Breast epithelium (tissue), 4 donors: ENCODE measurements around the gene CNNM3. TPM values are rescaled to one million over a fixed set of nuclear protein-coding genes. Genes with fewer than 3 reads are reported as not detected.

Experiments
- DNase-seq, 2 donors: peaks; one replicate each; pipeline ENCODE4 v3.0.0-alpha.2; 2019; ENCODE audit warnings: low spot score in 2 of 2
- H3K27ac ChIP-seq, 2 donors: fragments of 200-600 bp; sonication (generic) in 1 of 2; one replicate each; pipeline ENCODE4 v1.5.1; 2016 to 2019; ENCODE audit warnings: mild to moderate bottlenecking in 1 of 2
- H3K27me3 ChIP-seq, 2 donors: fragments of 200-600 bp; sonication (generic) in 1 of 2; one replicate each; pipeline versions ENCODE4 v1.5.1 to v1.6.0; 2017 to 2019; ENCODE audit warnings: control low read depth in 1 of 2, mild to moderate bottlenecking in 1 of 2
- H3K36me3 ChIP-seq: fragments of 200-600 bp; one replicate; pipeline ENCODE4 v1.5.1; 2019
- H3K4me1 ChIP-seq, 2 donors: fragments of 200-600 bp; sonication (generic); one replicate each; pipeline ENCODE4 v1.5.1; 2016 to 2019; ENCODE audit warnings: control low read depth in 1 of 2
- H3K4me3 ChIP-seq, 3 donors: fragments of 200-600 bp; sonication (generic); 1 replicate in 2 of 3; 2 replicates in 1 of 3; pipeline ENCODE4 v1.5.1; 2016 to 2019; ENCODE audit warnings: mild to moderate bottlenecking in 3 of 3, moderate library complexity in 2 of 3
- H3K9me3 ChIP-seq, 2 donors: fragments of 200-600 bp; sonication (generic) in 1 of 2; one replicate each; pipeline ENCODE4 v1.5.1; 2016 to 2019; ENCODE audit warnings: control low read depth in 1 of 2
- POLR2A ChIP-seq: fragments of 450-650 bp; IDR thresholded peaks from one replicate; pipeline ENCODE4 v1.6.1; 2016; ENCODE audit warnings: antibody characterized with exemption, mild to moderate bottlenecking, moderate library complexity
- POLR2AphosphoS5 ChIP-seq, 3 donors: sonication (generic); formaldehyde crosslinking; IDR thresholded peaks; one replicate each; pipeline ENCODE4 v1.6.1; 2017; ENCODE audit warnings: antibody characterized with exemption in 3 of 3
- intact Hi-C: fragments of 100-400 bp; cut with DNase I; formaldehyde crosslinking; loops from one replicate; pipeline ENCODE4 v1.15.1; 2023; ENCODE audit warnings: low total_unique reads
- total RNA-seq, 3 donors: library from RNA; depleted of rRNA; stranded (reverse); fragments of >200 nt; gene quantifications; one replicate each; pipeline ENCODE4 v1.1.0, GENCODE V29; 2016
- TF ChIP-seq, protein P1 (sequence below), 3 donors: fragments of 450-650 bp; IDR thresholded peaks; one replicate each; pipeline ENCODE4 v1.5.1; 2016 to 2017; ENCODE audit warnings: antibody characterized with exemption in 3 of 3, mild to moderate bottlenecking in 3 of 3, moderate library complexity in 3 of 3

The CNNM3 gene
- total RNA-seq, 3 donors from 2014 or later = 7.5 to 13.8 (median 11.8) TPM

DNA sequence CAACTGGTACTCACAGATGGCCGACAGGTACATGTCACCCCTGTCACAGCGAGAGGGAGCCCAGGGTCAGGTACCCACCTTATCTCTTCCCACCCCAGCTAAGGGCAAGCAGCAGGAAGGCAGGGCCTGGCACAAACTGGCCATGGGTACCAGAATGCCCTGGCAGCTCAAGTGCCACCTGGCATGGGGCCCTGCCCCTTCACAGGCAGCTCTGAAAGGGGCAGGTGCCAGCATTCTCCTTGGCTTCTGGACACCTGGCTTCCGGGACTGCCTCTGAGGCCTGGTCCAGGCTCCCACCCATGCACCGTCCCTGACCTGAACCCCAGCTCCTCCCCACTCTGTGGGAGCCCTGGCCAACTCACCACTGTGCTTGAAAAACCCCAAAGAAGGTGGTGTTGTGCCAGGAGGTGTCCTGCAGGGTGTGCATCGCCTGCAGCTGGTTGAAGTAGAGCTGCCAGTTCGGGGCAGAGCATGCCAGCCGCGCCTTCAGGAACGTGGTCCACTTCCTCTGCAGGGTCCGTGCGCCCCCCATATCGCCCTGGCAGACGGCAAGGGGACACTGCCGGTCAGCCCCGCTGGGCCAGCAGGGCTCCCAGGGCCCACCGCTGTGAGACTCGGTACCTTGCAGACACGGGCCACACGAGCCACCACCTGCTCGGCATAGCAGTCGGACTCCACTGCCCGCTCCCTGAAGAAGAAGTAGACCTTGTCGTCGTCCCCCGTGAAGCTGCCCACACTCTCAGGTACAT, 48.4 kb downstream of the CNNM3 start:
- no peaks in the 10 kb centered on the region for H3K27me3 ChIP-seq
- H3K4me3 ChIP-seq = peak overlapping the region in 1 of 3 donors; percentile 15
- intact Hi-C loops = loop anchor here (5.0 kb wide), 1 partner anchor 88 kb away; no protein-coding TSS in a partner anchor
- peak overlapping the region; percentile 13 to 96 for H3K27ac ChIP-seq
- no peaks in the 10 kb centered on the region for H3K9me3 ChIP-seq
- TF ChIP-seq, protein P1, sequence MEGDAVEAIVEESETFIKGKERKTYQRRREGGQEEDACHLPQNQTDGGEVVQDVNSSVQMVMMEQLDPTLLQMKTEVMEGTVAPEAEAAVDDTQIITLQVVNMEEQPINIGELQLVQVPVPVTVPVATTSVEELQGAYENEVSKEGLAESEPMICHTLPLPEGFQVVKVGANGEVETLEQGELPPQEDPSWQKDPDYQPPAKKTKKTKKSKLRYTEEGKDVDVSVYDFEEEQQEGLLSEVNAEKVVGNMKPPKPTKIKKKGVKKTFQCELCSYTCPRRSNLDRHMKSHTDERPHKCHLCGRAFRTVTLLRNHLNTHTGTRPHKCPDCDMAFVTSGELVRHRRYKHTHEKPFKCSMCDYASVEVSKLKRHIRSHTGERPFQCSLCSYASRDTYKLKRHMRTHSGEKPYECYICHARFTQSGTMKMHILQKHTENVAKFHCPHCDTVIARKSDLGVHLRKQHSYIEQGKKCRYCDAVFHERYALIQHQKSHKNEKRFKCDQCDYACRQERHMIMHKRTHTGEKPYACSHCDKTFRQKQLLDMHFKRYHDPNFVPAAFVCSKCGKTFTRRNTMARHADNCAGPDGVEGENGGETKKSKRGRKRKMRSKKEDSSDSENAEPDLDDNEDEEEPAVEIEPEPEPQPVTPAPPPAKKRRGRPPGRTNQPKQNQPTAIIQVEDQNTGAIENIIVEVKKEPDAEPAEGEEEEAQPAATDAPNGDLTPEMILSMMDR (IDR thresholded peaks at IDR 0.05) = no peak
- no peak for TF ChIP-seq POLR2A
- no peak for TF ChIP-seq POLR2AphosphoS5 (IDR thresholded peaks at IDR 0.05)
- H3K36me3 ChIP-seq = no peaks in the 10 kb centered on the region
- peaks cover 0 to 16% of the 10 kb centered on the region in 2 donors for H3K4me1 ChIP-seq
- DNase-seq = no peak

DNA sequence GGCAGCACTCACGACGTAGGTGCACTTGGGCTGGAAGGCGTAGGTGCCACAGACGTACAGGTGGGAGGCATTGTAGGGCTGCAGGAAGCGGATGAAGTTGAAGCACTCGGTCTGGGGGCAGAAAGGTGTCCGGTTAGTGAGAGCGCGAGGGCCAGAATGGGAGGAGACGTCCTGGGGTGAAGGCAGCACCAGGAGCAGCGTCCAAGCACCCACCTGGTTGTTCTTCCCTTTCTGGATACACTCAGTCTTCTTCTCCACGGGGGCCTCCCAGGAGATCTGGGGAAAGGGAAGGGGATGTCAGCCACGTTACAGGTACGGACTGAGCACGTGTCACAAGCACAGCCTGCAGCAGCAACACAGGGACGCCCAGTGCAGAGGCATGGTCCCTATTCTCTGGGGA, 49.6 kb downstream of the CNNM3 start:
- intact Hi-C loops = loop anchor here (5.0 kb wide), 1 partner anchor 87 kb away; no protein-coding TSS in a partner anchor
- TF ChIP-seq POLR2AphosphoS5 (IDR thresholded peaks at IDR 0.05) = no peak
- TF ChIP-seq, protein P1 (IDR thresholded peaks at IDR 0.05) = no peak
- no peak for TF ChIP-seq POLR2A
- no peak for DNase-seq
- H3K36me3 ChIP-seq = no peaks in the 10 kb centered on the region
- H3K4me3 ChIP-seq = peak overlapping the region in 1 of 3 donors; percentile 99
- no peaks in the 10 kb centered on the region for H3K27me3 ChIP-seq
- peaks cover 0 to 16% of the 10 kb centered on the region in 2 donors for H3K4me1 ChIP-seq
- H3K27ac ChIP-seq = peak overlapping the region in 1 of 2 donors; percentile 96
- no peaks in the 10 kb centered on the region for H3K9me3 ChIP-seq

GRCh38 chr2:96866149-96866548, 50.1 kb downstream of the CNNM3 start:
- no peak for DNase-seq
- peak overlapping the region in 1 of 3 donors; percentile 99 for H3K4me3 ChIP-seq
- H3K4me1 ChIP-seq = peaks cover 0 to 16% of the 10 kb centered on the region in 2 donors
- H3K9me3 ChIP-seq = no peaks in the 10 kb centered on the region
- H3K27me3 ChIP-seq = no peaks in the 10 kb centered on the region
- no peak for TF ChIP-seq POLR2AphosphoS5 (IDR thresholded peaks at IDR 0.05)
- intact Hi-C loops = loop anchor here (5.0 kb wide), 1 partner anchor 86 kb away; no protein-coding TSS in a partner anchor
- H3K36me3 ChIP-seq = no peaks in the 10 kb centered on the region
- peak overlapping the region in 1 of 2 donors; percentile 96 for H3K27ac ChIP-seq

DNA sequence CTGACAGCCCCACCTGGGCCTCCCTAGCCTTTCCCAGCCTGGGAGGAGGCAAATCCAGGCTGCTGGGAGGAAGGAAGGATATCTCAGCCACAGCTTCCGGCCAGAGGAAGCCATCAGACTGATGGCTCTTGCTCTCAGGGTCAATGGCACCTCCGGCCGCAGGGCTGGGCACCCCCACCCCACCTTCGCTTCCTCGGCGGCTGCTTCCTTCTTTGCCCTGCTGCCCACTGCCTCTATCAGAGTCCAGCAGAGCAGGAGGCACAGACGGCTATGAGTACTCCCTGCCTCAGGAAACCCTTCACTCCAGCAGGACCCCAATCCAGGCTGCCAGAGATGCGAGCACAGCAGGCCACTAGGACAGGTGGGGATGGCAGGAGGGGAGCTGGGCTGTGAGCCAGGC, 50.5 kb downstream of the CNNM3 start:
- peak overlapping the region in 2 of 3 donors; percentile 92 to 99 for H3K4me3 ChIP-seq

GRCh38 chr2:96866986-96867755, 51.1 kb downstream of the CNNM3 start:
- Histone ChIP-seq H3K4me1 (peaks cover 0 to 16% of the 10 kb centered on the region in 2 donors), H3K27me3 (no peaks in the 10 kb centered on the region), H3K36me3 (no peaks in the 10 kb centered on the region), H3K27ac (peak overlapping the region; percentile 94 to 96), H3K9me3 (no peaks in the 10 kb centered on the region), H3K4me3 (peak overlapping the region; percentile 78 to 99 (median 92))
- intact Hi-C loops = loop anchor here (5.0 kb wide), 1 partner anchor 85 kb away; no protein-coding TSS in a partner anchor
- TF ChIP-seq, protein P1 (IDR thresholded peaks at IDR 0.05) = no peak
- TF ChIP-seq POLR2AphosphoS5 (IDR thresholded peaks at IDR 0.05) (no peak), POLR2A (no peak)
- no peak for DNase-seq

More for the DNA sequence above, 50.5 kb downstream of the CNNM3 start:
- TF ChIP-seq, protein P1 (IDR thresholded peaks at IDR 0.05) = no peak
- TF ChIP-seq POLR2A (no peak), POLR2AphosphoS5 (IDR thresholded peaks at IDR 0.05) (no peak)
- H3K27ac ChIP-seq = peak overlapping the region in 1 of 2 donors; percentile 96
- H3K9me3 ChIP-seq = no peaks in the 10 kb centered on the region
- H3K36me3 ChIP-seq = no peaks in the 10 kb centered on the region
- DNase-seq = no peak
- intact Hi-C loops = loop anchor here (5.0 kb wide), 1 partner anchor 86 kb away; no protein-coding TSS in a partner anchor
- H3K4me1 ChIP-seq = peaks cover 0 to 16% of the 10 kb centered on the region in 2 donors
- H3K27me3 ChIP-seq = no peaks in the 10 kb centered on the region
